Inferior parietal cortex (tissue), 1 donor: ENCODE measurements around the gene GIT2.
A peak's percentile ranks its signal among the peaks of the same experiment; 100 is the strongest.
"Not testable (repeated sequence)": the region's sequence is repeated elsewhere in the genome, so short reads cannot be mapped to it uniquely, and the experiment has no call there.

ENCODE experiments used
- DNase-seq: peaks from one replicate; pipeline ENCODE4 v3.0.0-alpha.2; 2016; ENCODE audit errors: extremely low spot score

GIT2 gene

GRCh38 chr12:109995686-109996482 is at the start of gene GIT2:
TSS of gene GIT2 (minus strand) at chr12:109996368. CDS start at chr12:109996224, 144 bp downstream.
- DNase-seq: peak; percentile 98

- no peak for DNase-seq
These were observed 46.1 kb upstream of the GIT2 start for GRCh38 chr12:110042264-110042663.

GRCh38 chr12:110039085-110039807 is 43.1 kb upstream of the GIT2 start:
- no peak for DNase-seq

GRCh38 chr12:110038741-110039084 is 42.5 kb upstream of the GIT2 start:
- DNase-seq: no peak

GRCh38 chr12:110037315-110037714 is 41.1 kb upstream of the GIT2 start:
- no peak for DNase-seq

GRCh38 chr12:110035534-110036104 is 39.5 kb upstream of the GIT2 start:
- no peak for DNase-seq

GRCh38 chr12:110033888-110034287 is 37.7 kb upstream of the GIT2 start:
- DNase-seq: no peak

GRCh38 chr12:110029290-110029815 is 33.2 kb upstream of the GIT2 start:
- DNase-seq: no peak

GRCh38 chr12:110028323-110028722 is 32.2 kb upstream of the GIT2 start:
- no peak for DNase-seq

GRCh38 chr12:110024051-110024450 is 27.9 kb upstream of the GIT2 start:
- DNase-seq: no peak

- no peak for DNase-seq
These were observed 27.2 kb upstream of the GIT2 start for GRCh38 chr12:110023059-110023980.

GRCh38 chr12:110020956-110021355 is 24.8 kb upstream of the GIT2 start:
- DNase-seq: peak; percentile 47

GRCh38 chr12:110015132-110015531 is 19.0 kb upstream of the GIT2 start:
- no peak for DNase-seq

GRCh38 chr12:110012659-110013058 is 16.5 kb upstream of the GIT2 start:
- no peak for DNase-seq

- no peak for DNase-seq
These were observed 16.0 kb upstream of the GIT2 start for GRCh38 chr12:110012137-110012536.

GRCh38 chr12:110010853-110011723 is 14.9 kb upstream of the GIT2 start:
- DNase-seq: no peak

GRCh38 chr12:110008681-110009398 is 12.7 kb upstream of the GIT2 start:
- DNase-seq: not testable (repeated sequence)

GRCh38 chr12:110007881-110008280 is 11.7 kb upstream of the GIT2 start:
- no peak for DNase-seq

GRCh38 chr12:110006115-110006514 is 9.9 kb upstream of the GIT2 start:
- no peak for DNase-seq
